ENCODE data around the gene MFSD2A.
"Not testable (repeated sequence)": the region's sequence is repeated elsewhere in the genome, so short reads cannot be mapped to it uniquely, and the experiment has no call there.

MFSD2A gene

DNA sequence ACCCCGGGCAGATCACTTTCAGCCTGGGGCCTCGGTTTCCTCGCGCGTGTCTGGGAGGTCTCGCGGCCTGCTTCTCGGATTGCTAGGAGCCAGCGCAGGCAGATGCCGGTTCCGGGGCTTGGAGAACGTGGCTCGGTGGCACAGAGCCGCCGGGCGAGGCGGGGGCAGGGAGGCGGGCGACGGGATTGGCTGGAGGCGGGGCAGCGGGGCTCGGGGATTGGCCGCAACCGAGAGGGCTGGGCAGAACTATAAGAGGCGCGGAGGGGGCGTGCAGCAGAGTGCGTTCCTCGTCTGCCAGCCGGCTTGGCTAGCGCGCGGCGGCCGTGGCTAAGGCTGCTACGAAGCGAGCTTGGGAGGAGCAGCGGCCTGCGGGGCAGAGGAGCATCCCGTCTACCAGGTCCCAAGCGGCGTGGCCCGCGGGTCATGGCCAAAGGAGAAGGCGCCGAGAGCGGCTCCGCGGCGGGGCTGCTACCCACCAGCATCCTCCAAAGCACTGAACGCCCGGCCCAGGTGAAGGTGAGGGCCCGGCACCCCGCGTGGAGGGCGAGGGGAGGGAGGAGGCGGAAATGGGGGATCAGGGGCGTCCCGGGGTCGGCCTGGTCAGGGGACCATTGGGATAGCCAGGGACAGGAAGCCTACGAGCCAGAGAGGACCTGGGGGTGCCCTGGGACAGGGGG is at the start of gene MFSD2A:
Gene MFSD2A (plus strand): TSS at position 276 of the 677 bp plus-strand sequence. CDS start 148 bp downstream, at position 424.
- FAIRE-seq = no peak

DNA sequence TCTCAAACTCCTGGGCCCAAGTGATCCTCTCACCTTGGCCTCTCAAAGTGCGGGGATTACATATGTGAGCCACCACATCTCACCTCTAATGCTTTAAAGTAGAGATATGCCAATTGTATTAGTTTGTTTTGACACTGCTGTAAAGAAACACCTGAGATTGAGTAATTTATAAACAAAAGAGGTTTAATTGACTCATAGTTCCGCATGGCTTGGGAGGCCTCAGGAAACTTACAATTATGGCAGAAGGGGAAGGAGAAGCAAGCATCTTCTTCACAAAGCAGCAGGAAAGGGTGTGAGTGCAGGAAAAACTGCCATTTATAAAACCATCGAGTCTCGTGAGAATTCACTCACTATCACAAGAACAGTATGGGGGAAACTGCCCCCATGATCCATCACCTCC is 49.8 kb upstream of the MFSD2A start:
- no peak for FAIRE-seq

DNA sequence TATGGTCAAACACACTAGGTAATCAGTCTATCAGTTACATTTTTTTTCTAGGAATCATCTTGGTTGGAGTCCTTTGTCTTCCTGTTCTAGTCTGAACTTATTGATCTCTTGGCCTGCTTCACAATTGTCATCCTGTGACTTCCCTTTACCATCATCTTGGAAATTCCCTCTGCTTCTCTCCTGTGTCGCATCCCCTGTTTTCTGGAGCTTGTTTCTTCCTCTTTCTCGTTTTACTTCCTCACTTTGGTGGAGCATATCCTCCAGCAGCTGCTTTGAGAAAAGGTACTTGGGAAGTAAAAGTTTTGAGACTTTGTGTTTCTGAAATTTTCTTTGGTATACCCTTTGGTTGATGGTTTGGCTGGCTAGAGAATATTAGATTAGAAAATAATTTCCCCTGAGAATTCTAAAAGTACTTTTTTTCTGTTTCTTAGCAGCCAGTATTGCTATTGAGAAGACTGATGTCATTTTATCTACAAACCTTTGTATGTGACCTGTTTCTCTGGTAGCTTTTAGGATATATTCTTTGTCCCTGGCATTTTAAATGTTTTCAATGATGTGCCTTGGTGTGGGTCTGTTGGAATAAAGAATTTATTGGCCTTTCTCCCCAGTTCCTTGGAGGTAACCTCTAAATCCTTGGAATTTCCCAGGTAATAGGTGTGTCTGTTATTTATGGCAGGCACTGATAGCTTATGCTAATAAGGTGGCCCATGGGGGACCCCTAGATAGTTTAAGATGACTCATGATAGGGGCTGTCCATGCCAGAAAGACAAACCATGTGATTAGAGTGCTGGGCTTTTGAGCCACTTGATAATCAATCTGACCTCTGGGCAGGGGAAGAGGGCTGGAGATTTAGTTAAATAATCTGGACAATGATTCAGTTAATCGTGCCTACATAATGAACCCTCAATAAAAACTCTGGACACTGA is 47.2 kb upstream of the MFSD2A start:
- FAIRE-seq = no peak

DNA sequence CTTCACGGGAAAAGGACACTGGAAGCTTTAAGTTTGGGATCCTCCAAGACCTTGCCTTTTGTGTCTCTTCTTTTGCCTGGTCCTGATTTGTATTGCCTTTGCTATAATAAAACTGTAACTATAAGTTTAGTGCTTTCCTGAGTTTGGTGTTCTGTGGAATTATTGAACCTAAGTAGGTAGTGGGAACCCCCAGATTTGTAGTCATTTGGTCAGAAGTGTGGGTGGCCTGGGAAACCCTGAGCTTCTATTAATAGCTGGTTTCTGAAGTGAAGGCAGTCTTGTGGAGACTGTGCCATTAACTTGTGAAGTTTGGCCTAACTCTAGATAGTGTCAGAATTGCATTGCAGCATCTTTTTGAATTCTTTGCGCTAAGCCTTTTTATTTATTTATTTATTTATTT is 46.4 kb upstream of the MFSD2A start:
- FAIRE-seq = no peak

DNA sequence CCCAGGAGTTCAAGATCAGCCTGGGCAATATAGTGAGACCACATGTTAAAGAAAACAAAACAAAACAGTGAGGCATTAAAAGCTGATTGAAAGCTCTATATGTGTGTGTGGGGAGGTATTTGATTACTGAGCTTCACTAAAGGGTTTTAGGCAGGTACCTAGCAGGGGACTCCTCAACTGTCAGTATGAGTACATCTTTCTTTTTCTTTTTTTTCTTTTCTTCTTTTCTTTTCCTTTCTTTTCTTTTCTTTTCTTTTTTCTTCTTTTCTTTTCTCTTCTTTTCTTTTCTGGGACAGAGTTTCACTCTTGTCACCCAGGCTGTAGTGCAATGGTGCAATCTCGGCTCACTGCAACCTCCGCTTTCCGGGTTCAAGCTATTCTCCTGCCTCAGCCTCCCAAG is 44.7 kb upstream of the MFSD2A start:
- no peak for FAIRE-seq

DNA sequence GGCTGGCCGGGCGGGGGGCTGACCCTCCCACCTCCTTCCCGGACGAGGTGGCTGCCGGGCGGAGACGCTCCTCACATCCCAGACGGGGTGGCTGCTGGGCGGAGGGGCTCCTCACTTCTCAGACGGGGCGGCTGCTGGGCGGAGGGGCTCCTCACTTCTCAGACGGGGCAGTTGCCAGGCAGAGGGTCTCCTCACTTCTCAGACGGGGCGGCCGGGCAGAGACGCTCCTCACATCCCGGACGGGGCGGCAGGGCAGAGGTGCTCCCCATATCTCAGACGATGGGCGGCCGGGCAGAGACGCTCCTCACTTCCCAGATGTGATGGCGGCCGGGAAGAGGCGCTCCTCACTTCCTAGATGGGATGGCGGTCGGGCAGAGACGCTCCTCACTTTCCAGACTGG is 41.8 kb upstream of the MFSD2A start:
- not testable (repeated sequence) for FAIRE-seq

DNA sequence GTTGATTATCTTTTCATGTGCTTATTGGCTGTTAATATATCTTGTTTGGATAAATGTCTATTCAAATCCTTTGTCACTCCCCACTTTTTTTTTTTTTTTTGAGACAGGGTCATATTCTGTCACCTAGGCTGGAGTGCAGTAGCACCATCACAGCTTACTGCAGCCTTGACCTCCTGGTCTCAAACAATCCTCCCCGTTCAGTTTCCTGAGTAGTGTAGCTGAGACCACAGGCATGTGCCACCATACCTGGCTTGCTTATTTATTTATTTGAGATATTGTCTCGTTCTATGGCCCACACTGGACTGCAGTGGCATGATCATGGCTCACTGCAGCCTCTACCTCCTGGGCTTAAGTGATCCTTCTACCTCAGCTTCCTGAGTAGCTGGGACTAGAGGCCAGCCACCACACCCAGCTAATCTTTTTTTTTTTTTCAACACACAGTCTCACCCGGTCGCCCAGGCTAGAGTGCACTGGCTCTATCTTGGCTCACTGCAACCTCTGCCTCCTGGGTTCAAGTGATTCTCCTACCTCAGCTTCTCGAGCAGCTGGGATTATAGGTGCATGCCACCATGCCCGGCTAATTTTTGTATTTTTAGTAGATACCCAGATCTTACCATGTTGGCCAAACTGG is 39.3 kb upstream of the MFSD2A start:
- FAIRE-seq = no peak

DNA sequence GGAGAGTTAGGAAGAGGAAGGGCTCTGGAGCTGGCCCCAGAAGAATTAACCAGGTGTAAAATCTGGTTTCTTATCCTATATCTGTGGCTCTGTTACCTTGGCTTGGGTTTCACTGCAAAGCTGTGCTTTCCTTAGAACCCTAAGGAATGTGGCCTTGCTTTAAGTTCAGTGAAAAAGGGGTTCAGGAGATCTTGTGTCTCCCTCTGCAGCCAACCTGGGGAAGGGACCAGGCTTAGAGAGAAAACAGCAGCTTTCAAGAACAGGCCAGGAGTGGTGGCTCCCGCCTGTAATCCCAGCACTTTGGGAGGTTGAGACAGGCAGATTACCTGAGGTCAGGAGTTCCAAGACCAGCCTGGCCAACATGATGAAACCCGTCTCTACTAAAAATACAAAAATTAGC is 37.1 kb upstream of the MFSD2A start:
- no peak for FAIRE-seq

DNA sequence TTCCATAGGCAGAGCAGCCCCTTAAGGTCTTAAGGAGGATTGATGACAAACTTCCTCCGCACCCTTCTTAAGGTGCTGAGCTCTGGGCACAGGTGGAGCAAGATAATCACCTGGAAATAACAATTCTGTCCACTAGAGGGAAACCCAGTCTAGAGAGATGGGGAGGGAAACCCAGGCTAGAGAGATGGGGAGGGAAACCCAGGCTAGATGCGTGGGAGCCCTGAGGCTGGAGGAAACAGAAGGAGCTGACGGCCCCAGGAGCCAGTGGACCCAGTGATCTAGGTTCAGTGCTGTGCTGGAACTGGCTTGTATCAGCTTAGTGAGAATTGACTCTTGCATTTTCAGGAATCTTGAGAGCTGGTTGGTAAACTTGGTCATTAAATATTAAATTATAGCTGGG is 35.4 kb upstream of the MFSD2A start:
- no peak for FAIRE-seq

DNA sequence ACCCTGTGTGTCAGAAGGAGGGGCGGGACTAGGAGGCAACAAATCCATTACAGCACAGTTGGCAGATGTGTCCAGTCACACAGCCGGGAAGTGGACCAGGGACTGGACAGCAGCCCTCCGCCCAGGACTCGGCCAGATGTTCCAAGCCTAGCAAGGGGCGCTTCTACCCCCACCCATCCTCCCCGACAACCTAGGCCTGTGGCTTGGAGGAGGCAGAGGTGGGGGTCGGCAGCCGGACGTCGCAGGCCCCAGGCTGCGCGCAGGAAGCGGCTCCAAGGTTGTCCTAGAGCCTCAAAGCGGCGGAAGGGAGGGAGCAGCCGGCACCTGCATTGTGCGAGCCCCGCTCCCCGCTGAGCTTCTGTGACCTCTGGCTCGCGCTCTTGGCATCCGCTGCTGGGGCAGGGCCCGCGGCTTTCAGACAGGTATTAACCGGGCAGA is 32.7 kb upstream of the MFSD2A start:
- FAIRE-seq = no peak

DNA sequence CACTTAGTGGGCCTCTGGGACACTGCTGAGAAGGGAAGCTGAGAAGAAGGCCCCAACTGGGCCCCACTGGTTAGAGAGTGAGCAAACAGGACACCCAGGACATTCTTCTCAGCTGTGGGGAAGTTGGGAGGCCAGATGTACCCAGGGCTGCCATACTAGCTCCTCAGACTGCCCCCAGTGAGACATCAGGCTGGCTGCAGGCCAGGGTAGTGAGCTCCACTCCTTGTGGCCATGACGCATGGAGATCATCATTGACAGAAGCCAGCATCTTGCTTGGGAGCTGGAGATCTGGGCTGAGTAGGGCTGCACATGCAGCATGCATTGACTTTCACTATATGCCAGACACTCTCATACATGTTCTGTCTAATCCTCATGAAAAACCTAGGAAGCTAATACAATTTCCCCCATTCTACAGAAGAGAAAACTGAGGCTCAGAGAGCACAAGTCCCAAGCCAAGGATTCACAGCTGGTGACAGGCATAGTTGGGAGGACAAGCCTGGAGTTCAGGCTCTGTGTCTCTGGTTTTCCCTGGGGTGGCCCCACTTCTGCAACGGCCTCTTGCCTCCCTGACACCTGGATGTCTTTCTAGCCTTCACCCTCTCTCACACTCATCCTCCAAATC is 29.1 kb upstream of the MFSD2A start:
- FAIRE-seq = no peak

DNA sequence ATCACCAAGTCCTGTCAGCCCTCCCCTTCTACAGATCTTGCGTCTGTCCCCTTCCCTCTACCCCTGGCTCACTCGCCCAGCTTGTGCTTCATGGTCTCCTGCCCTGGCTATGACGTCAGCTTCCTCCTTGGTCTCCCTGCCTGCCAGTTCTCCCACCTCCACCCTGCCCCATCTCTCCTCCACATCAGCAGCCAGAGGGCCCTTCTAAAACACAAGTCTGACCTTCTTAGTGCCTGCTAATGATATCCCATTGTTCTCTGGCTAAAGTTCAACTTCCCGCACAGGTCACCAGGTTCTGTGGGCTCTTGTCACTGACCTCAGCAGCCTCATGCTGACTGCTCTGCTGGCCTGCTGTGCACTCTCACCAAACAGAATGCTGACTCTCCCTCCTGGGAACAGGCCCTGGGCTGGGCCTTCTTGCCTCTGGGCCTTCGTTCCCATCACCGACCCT is 28.6 kb upstream of the MFSD2A start:
- FAIRE-seq = no peak

DNA sequence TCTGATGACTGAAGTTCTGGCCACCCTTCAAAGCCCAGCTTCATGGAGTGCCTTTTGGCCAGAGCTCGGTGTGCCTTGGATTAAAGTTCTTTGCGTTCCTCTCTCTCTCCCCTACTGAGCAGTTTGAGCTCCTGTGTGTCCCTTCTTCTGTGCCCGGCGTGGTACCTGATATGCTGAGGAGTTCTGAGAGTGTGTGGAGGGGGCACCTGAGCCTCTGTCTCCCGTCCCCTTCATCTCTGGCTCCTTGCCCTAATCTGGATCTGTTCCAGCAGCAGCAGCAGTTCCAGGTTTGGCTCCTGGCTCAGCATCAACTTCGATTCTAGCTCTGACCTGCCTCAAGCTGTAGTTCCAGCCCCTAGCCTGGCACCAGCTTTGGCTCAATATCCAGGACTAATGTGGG is 28.1 kb upstream of the MFSD2A start:
- no peak for FAIRE-seq

DNA sequence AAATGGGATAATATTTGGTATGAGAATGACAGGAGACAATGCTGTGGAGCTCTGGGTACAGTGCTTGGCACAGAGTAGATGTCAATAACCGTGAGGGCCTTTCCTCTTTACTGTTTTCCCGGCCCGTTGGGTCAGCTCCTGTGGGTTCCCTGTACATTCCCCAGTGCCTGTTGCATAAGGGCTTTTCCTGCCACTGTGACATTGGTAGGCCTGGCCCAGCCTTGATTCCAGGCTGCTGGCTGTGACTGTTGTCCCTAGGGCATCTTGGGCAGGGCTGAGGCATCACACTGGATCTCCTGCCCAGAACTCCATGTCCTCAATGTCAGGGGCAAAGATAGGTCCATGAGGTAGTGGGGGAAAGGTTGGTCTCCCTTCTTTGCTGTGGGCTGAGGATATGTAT is 27.4 kb upstream of the MFSD2A start:
- no peak for FAIRE-seq

DNA sequence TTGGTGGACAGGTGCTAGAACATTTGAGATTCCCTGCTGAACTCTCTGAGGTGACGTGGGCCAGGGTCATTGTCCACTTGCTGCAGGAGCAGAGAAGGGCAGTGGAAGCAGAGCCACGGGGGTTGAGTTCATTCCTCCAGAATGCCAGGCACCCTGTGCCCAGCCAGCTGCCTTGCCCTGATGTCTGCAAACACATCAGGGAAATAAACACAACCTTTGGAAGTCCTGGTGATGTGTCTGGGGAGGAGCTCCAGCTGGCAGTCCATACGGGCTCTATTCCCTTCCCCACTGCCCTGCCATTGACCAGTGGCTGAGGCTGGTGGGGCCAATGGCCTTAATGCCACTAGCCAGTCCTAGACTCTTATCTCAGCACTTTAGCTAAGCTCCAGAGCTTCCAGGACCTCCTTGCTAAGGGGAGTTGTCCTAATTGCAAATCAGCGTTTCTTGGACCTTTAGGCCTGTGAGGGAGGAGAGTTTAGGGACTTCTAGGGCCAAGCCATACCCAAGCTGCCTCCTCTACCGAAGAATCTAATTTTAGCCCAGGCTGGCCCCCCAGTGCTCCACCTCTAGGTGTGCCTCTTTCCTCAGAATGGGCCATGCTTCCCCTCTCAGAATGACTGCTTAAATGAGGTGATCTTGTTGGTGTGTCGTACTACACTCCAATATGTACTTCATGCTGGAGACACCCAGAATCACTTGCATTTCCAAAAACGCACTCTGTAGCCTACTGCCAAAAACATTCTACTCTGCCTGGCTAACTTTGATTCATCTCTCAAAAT is 25.9 kb upstream of the MFSD2A start:
- no peak for FAIRE-seq

DNA sequence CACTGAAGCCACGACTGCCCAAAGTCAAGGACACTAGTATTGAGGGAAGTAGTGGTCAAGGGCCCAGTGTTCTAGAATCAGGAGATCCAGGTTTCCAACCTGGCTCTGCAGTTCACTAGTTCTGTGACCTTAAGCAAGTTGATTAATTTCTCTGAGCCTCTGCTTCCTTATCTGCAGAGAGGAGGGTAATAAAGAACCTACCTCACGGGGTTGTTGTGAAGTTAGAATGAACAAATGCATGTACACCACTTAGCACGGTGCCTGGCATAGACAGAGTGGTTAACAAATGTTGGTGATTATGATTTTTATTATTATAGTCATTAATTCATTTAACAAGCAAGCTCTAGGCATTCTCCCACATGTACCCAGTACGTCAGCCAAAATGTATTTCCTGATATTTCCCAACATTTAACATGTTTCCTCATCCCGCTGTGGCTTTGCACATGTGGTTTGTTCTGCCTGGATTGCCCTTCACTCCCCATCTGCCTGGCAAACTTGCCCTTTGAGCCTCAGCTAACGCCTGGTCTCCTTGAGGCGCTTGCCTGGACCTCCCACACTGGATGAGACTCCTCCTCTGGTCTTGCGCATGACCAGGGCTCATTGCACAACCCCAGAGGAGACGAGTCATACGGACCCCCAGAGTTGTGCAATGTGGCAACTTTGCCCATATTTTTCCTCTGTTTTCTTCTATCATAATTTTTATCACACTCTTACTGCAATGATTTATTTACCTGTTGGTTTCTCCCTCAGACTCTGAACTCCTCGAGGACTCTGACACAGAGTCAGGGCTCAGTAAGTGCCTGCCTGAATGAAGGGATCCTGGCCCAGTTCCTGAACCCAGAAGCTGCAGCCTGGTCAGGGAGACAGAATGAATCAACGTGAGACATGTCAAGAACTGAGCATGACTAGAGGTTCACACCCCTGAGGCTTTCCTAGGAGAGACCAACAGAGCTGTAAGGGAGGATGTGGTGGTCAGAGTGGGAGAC is 20.7 kb upstream of the MFSD2A start:
- no peak for FAIRE-seq

DNA sequence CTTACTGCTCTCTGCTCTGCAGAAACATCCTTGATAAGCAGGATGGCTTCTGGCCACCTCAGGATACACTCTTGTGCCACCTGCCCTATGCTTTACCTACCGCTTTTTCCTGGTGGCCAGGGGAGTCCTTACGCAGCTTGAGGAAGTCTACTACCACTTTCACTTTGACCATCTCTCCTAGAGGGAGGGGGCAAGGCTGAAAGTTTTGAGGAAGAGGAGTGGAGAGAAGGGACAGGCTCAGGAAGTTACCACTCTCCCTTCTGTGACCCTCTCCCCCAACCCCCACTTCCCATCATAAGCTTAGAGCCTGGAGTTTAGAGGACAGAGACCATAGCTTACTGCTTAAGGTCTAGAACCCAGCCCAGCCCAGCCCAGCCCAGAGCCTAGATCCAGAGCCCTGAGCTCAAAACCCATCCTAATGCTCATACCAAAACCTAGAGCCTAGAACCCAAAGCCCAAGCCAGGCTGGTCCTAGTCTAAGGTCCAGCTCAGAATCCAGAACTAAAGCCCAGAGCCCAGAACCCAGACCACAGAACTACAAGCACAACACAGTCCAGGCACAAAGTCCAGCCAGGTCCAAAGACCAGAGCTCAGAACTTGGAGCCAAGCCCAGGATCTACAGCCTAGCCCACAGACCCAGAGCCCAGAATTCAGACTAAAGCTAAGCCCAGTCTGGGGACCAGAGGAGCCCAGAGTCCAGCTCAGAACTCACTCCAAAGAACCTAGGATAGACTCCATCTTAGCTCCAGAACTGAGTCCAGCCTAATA is 18.0 kb upstream of the MFSD2A start:
- no peak for FAIRE-seq

DNA sequence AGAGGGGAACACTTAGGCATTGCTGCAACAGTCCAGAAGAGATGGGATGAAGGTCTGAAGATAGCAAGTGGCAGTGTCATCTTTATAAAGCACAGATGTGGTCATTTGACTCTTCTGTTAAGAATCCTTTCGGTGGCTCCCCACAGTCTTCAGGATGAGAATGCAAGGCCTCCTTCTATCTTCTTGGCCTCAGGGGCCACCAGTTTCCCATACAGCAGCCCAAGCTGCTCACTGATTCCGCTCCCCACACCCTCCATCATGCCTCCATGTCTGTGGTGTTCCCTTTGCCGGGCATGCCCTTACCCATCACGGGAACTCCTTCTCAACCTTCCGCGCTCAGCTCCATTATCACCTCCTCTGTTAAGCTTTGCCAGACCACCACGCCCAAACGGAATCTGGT is 16.1 kb upstream of the MFSD2A start:
- FAIRE-seq = no peak

DNA sequence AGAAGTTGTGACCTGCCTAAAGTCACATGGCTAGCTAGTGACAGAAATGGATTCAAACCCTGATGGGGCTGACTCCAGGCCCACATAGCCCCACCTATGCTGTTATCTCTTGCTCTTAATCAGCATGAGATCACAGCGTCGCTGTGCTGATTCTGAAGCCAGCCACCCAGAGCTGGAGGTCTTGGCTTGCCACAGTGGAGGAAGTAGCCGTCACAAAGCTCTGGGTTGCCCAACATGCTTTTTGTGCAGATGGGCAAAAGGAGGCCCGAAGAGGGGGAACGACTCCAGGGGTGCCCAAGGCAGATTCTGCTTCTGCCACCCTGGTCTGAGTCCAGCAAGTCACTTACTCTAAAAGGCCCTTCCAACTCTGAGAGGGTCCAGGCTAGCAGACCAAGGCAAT is 14.7 kb upstream of the MFSD2A start:
- no peak for FAIRE-seq
